Aorta (tissue), 5 donors: ENCODE results near the gene ASTN1. TPM values are rescaled to one million over a fixed set of nuclear protein-coding genes. Genes with fewer than 3 reads are reported as not detected.

Experiments
- ATAC-seq: fragments of 200-7000 bp; cut with Tn5 transposase; one replicate; pipeline ENCODE4 v1.9.1; 2022; ENCODE audit warnings: moderate library complexity; ENCODE audit not compliant: low FRiP score
- DNase-seq, 2 donors: peaks; one replicate each; pipeline ENCODE4 v3.0.0-alpha.2; 2020
- H3K27ac ChIP-seq, 2 donors: one replicate each; pipeline ENCODE4 v1.5.1; 2013; ENCODE audit warnings: low read length in 2 of 2, mild to moderate bottlenecking in 2 of 2, moderate library complexity in 2 of 2, control low read depth in 1 of 2, inconsistent platforms in 1 of 2, low read depth in 1 of 2
- H3K27me3 ChIP-seq, 2 donors: one replicate each; pipeline ENCODE4 v1.6.1; 2013; ENCODE audit warnings: control low read depth in 1 of 2, low read length in 1 of 2, mild to moderate bottlenecking in 1 of 2, moderate library complexity in 1 of 2; ENCODE audit not compliant: insufficient read depth in 2 of 2, control insufficient read depth in 1 of 2
- H3K36me3 ChIP-seq, 2 donors: one replicate each; pipeline ENCODE4 v1.6.1; 2013; ENCODE audit warnings: control low read depth in 1 of 2, low read length in 1 of 2, mild to moderate bottlenecking in 1 of 2; ENCODE audit not compliant: insufficient read depth in 2 of 2, control insufficient read depth in 1 of 2
- H3K4me1 ChIP-seq, 2 donors: one replicate each; pipeline ENCODE4 v1.6.1; 2013; ENCODE audit warnings: low read length in 2 of 2, control low read depth in 1 of 2, mild to moderate bottlenecking in 1 of 2, moderate library complexity in 1 of 2; ENCODE audit not compliant: insufficient read depth in 2 of 2, control insufficient read depth in 1 of 2
- H3K4me3 ChIP-seq, 2 donors: one replicate each; pipeline ENCODE4 v1.5.1; 2013; ENCODE audit warnings: low read length in 2 of 2, control low read depth in 1 of 2, mild to moderate bottlenecking in 1 of 2
- H3K9me3 ChIP-seq: one replicate; pipeline ENCODE4 v1.6.1; 2013; ENCODE audit warnings: mild to moderate bottlenecking, low read length; ENCODE audit not compliant: control insufficient read depth
- WGBS, 2 donors: extraction: QIAGEN DNeasy Blood & Tissue Kit; methylation state at CpG; one replicate each; pipeline ENCODE4 v1.1.7; 2013; 5-methylcytosine and 5-hydroxymethylcytosine counted together
- intact Hi-C, 2 donors: fragments of 100-400 bp; cut with DNase I; formaldehyde crosslinking; loops; one replicate each; pipeline versions ENCODE4 v1.14.2 to v1.15.0; 2022
- polyA plus RNA-seq, 2 donors: library from polyadenylated mRNA; stranded (reverse); fragments of 200-250 nt; gene quantifications; one replicate each; pipeline ENCODE4 v1.2.3, GENCODE V29; 2013
- total RNA-seq, 2 donors: library from RNA; stranded (reverse); fragmentation: NEBNext Ultra II Directional; extraction: Animal tissue kit (Norgen Biotek cat#: 25700); gene quantifications; one replicate each; pipeline ENCODE4 v1.2.1, GENCODE V29; 2021
- donor health status: healthy with polysubstance abuse.
- donor health status: Bipolar disorder and iron deficiency.
- donor health status: DM: no; HTN: no; CAD: no.
- donor health status: DM: no; HTN: no; CAD: no.
- donor health status: DM: yes; HTN: yes; CAD: no.

ASTN1 gene
- total and polyA plus RNA-seq, 4 donors, result 0.06 to 0.33 TPM; not detected in 2

- Histone ChIP-seq H3K9me3 (peaks cover 1% of the 10 kb centered on the region), H3K4me3 (no peak overlapping the region), H3K36me3 (no peaks in the 10 kb centered on the region), H3K27me3 (no peaks in the 10 kb centered on the region), H3K4me1 (no peaks in the 10 kb centered on the region), H3K27ac (no peak overlapping the region)
- DNase-seq (no peak), ATAC-seq (no peak)
- 60 to 76% methylated on average over 2 of the region's 2 CpGs for WGBS, 2 donors
- intact Hi-C loops, result loop anchor here in 1 of 2 donors (5.0 kb wide), 1 partner anchor 54 kb away; no protein-coding TSS in a partner anchor
Observed at GRCh38 chr1:176950736-176951324, 213.7 kb downstream of the ASTN1 start.

GRCh38 chr1:176949033-176949662, 215.4 kb downstream of the ASTN1 start:
- Histone ChIP-seq H3K4me1 (no peaks in the 10 kb centered on the region), H3K27ac (no peak overlapping the region), H3K9me3 (peaks cover 2% of the 10 kb centered on the region), H3K36me3 (no peaks in the 10 kb centered on the region), H3K4me3 (no peak overlapping the region), H3K27me3 (no peaks in the 10 kb centered on the region)
- WGBS, 2 donors, result 36 to 38% methylated on average over 17 of the region's 17 CpGs
- peak; percentile 59 to 83 for DNase-seq
- ATAC-seq, result no peak
- intact Hi-C loops, result loop anchor here in 1 of 2 donors (5.0 kb wide), 1 partner anchor 52 kb away; no protein-coding TSS in a partner anchor

GRCh38 chr1:176944606-176945005, 219.9 kb downstream of the ASTN1 start:
- Histone ChIP-seq H3K9me3 (peaks cover 2% of the 10 kb centered on the region), H3K36me3 (no peaks in the 10 kb centered on the region), H3K27me3 (no peaks in the 10 kb centered on the region), H3K4me1 (no peaks in the 10 kb centered on the region), H3K27ac (no peak overlapping the region), H3K4me3 (no peak overlapping the region)
- intact Hi-C loops, result loop anchor here in 1 of 2 donors (5.0 kb wide), 1 partner anchor 47 kb away; no protein-coding TSS in a partner anchor
- DNase-seq (no peak), ATAC-seq (no peak)
- 93 to 98% methylated on average over 4 of the region's 4 CpGs for WGBS, 2 donors

- no peaks in the 10 kb centered on the region for H3K36me3 ChIP-seq
- H3K9me3 ChIP-seq, result peaks cover 2% of the 10 kb centered on the region
- H3K4me3 ChIP-seq, result no peak overlapping the region
- no peak for DNase-seq
- no peaks in the 10 kb centered on the region for H3K27me3 ChIP-seq
- intact Hi-C loops, result no loop called here
- no peak for ATAC-seq
- H3K4me1 ChIP-seq, result no peaks in the 10 kb centered on the region
- no peak overlapping the region for H3K27ac ChIP-seq
- WGBS, 2 donors, result 87 to 90% methylated on average over 4 of the region's 4 CpGs
Observed at GRCh38 chr1:176943783-176944182, 220.7 kb downstream of the ASTN1 start.

GRCh38 chr1:176942346-176942745, 222.2 kb downstream of the ASTN1 start:
- no peaks in the 10 kb centered on the region for H3K4me1 ChIP-seq
- H3K27ac ChIP-seq, result no peak overlapping the region
- no peak for ATAC-seq
- no peak overlapping the region for H3K4me3 ChIP-seq
- intact Hi-C loops, result no loop called here
- no peaks in the 10 kb centered on the region for H3K27me3 ChIP-seq
- H3K36me3 ChIP-seq, result no peaks in the 10 kb centered on the region
- 82 to 98% methylated on average over 1 of the region's 1 CpG for WGBS, 2 donors
- H3K9me3 ChIP-seq, result peaks cover 2% of the 10 kb centered on the region
- no peak for DNase-seq

- no peak overlapping the region for H3K4me3 ChIP-seq
- no peak for ATAC-seq
- DNase-seq, result no peak
- H3K36me3 ChIP-seq, result no peaks in the 10 kb centered on the region
- WGBS, 2 donors, result 44 to 50% methylated on average over 2 of the region's 2 CpGs
- H3K27ac ChIP-seq, result no peak overlapping the region
- intact Hi-C loops, result no loop called here
- H3K9me3 ChIP-seq, result no peaks in the 10 kb centered on the region
- no peaks in the 10 kb centered on the region for H3K27me3 ChIP-seq
- H3K4me1 ChIP-seq, result no peaks in the 10 kb centered on the region
Observed at GRCh38 chr1:176939993-176940392, 224.5 kb downstream of the ASTN1 start.

- peaks cover 0 to 3% of the 10 kb centered on the region in 2 donors for H3K4me1 ChIP-seq
- H3K27ac ChIP-seq, result no peak overlapping the region
- no peaks in the 10 kb centered on the region for H3K9me3 ChIP-seq
- DNase-seq (no peak), ATAC-seq (no peak)
- intact Hi-C loops, result no loop called here
- H3K4me3 ChIP-seq, result no peak overlapping the region
- H3K27me3 ChIP-seq, result no peaks in the 10 kb centered on the region
- 95 to 100% methylated on average over 1 of the region's 1 CpG for WGBS, 2 donors
- H3K36me3 ChIP-seq, result no peaks in the 10 kb centered on the region
Observed at GRCh38 chr1:176938375-176938774, 226.1 kb downstream of the ASTN1 start.

- no peaks in the 10 kb centered on the region for H3K9me3 ChIP-seq
- DNase-seq, result no peak
- H3K4me1 ChIP-seq, result peaks cover 3 to 10% of the 10 kb centered on the region in 2 donors
- H3K27me3 ChIP-seq, result no peaks in the 10 kb centered on the region
- 81 to 84% methylated on average over 4 of the region's 4 CpGs for WGBS, 2 donors
- no peak for ATAC-seq
- intact Hi-C loops, result no loop called here
- no peak overlapping the region for H3K4me3 ChIP-seq
- no peak overlapping the region for H3K27ac ChIP-seq
- no peaks in the 10 kb centered on the region for H3K36me3 ChIP-seq
Observed at GRCh38 chr1:176934370-176934769, 230.1 kb downstream of the ASTN1 start.
